Tibial nerve (tissue), 4 donors: ENCODE measurements around the gene CHKA. TPM values are rescaled to one million over a fixed set of nuclear protein-coding genes. Genes with fewer than 3 reads are reported as not detected.

ENCODE experiments used
- DNase-seq, 2 donors: peaks; one replicate each; pipeline ENCODE4 v3.0.0-alpha.2; 2019; ENCODE audit warnings: low spot score in 2 of 2
- H3K27ac ChIP-seq, 4 donors: fragments of 200-600 bp; sonication (generic) in 3 of 4; one replicate each; pipeline ENCODE4 v1.5.1; 2017 to 2019; ENCODE audit warnings: mild to moderate bottlenecking in 1 of 4
- H3K27me3 ChIP-seq, 2 donors: fragments of 200-600 bp; sonication (generic) in 1 of 2; one replicate each; pipeline versions ENCODE4 v1.5.1 to v1.6.0; 2017 to 2019
- H3K36me3 ChIP-seq, 3 donors: fragments of 200-600 bp; sonication (generic); one replicate each; pipeline ENCODE4 v1.5.1; 2018 to 2019
- H3K4me1 ChIP-seq, 4 donors: fragments of 200-600 bp; sonication (generic) in 3 of 4; one replicate each; pipeline ENCODE4 v1.5.1; 2017 to 2019
- H3K4me3 ChIP-seq, 4 donors: fragments of 200-600 bp; sonication (generic) in 3 of 4; one replicate each; pipeline ENCODE4 v1.5.1; 2017 to 2019; ENCODE audit warnings: mild to moderate bottlenecking in 1 of 4, moderate library complexity in 1 of 4
- H3K9me3 ChIP-seq, 4 donors: fragments of 200-600 bp; sonication (generic) in 3 of 4; one replicate each; pipeline ENCODE4 v1.5.1; 2017 to 2019
- CTCF ChIP-seq, 5 experiments: fragments of 200-600 bp in 3 of 5; fragments of 450-650 bp in 2 of 5; sonication (generic) in 3 of 5; IDR thresholded peaks; one replicate each; pipeline ENCODE4 v1.5.1; 2016 to 2019; ENCODE audit warnings: antibody characterized with exemption in 5 of 5, mild to moderate bottlenecking in 3 of 5, moderate library complexity in 2 of 5
- EP300 ChIP-seq, 2 donors: sonication (generic); formaldehyde crosslinking; IDR thresholded peaks; one replicate each; pipeline ENCODE4 v1.6.1; 2017; ENCODE audit warnings: antibody characterized with exemption in 2 of 2, mild to moderate bottlenecking in 1 of 2
- POLR2A ChIP-seq, 2 donors: fragments of 450-650 bp; IDR thresholded peaks; one replicate each; pipeline ENCODE4 v1.6.1; 2017; ENCODE audit warnings: antibody characterized with exemption in 2 of 2, mild to moderate bottlenecking in 2 of 2, moderate library complexity in 2 of 2
- WGBS, 2 donors: methylation state at CpG; one replicate each; pipeline ENCODE4 v1.1.5; 2018; 5-methylcytosine and 5-hydroxymethylcytosine counted together
- total RNA-seq, 4 donors: library from RNA; depleted of rRNA; stranded (reverse); fragments of >200 nt; gene quantifications; one replicate each; pipeline ENCODE4 v1.1.0, GENCODE V29; 2016

The CHKA gene
- total RNA-seq, 4 donors from 2014 or later, result 53.7 to 83.9 (median 78.0) TPM

GRCh38 chr11:68056317-68057285, 64.6 kb downstream of the CHKA start:
- Histone ChIP-seq H3K4me3 (no peak overlapping the region), H3K9me3 (no peaks in the 10 kb centered on the region), H3K27ac (no peak overlapping the region), H3K27me3 (no peaks in the 10 kb centered on the region), H3K36me3 (peaks cover 0 to 74% (median 5%) of the 10 kb centered on the region in 3 donors), H3K4me1 (no peaks in the 10 kb centered on the region)
- TF ChIP-seq CTCF (IDR thresholded peaks at IDR 0.05), result no peak
- no peak for TF ChIP-seq EP300 (IDR thresholded peaks at IDR 0.05)
- TF ChIP-seq POLR2A (IDR thresholded peaks at IDR 0.05), result no peak
- WGBS, 2 donors, result 93% methylated on average over 12 of the region's 12 CpGs
- DNase-seq, result no peak

DNA sequence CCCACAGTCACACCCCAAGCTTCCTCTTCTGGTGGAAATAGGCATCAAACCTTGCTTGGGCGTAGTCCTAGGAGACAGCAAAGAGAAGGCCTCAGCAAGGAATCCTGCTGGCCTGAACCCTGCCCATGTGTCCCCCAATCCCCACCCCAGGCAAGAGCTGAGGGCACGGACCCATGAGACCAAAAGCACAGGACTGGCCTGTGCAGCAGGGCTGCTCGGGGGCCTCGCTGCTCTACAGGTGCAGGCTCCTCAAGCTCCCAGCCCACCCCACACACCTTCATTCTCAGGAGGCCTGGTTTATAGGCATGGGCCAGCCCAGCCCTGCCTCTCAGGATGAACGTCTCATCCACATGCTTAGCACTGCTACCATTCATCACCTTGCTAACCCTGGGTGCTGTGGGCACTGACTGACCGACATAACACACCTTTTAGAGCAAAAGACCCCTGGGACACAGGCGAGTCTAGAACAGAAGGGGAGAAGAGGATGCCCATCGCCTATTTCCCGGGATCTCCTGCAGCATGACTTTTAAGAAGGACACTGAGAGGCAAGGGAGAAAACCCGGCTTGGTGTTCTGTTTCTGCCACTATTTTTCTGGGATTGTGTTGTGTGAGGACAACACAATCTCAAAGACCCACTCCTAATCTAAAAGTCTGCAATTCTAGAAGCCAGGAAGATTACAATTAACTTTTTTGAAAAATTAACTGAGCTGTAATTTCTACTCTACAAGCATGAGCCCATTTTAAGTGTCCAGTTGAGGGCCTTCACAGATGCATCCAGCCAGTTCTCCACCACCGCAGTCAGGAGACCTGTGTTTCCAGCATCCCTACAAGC, 67.0 kb downstream of the CHKA start:
- DNase-seq, result no peak
- H3K27ac ChIP-seq, result no peak overlapping the region
- peaks cover 0 to 74% (median 12%) of the 10 kb centered on the region in 3 donors for H3K36me3 ChIP-seq
- 89 to 90% methylated on average over 11 of the region's 11 CpGs for whole genome bisulfite sequencing, 2 donors
- TF ChIP-seq EP300 (IDR thresholded peaks at IDR 0.05) (no peak), POLR2A (IDR thresholded peaks at IDR 0.05) (no peak), CTCF (IDR thresholded peaks at IDR 0.05) (no peak)
- H3K9me3 ChIP-seq, result no peaks in the 10 kb centered on the region
- H3K4me1 ChIP-seq, result peaks cover 0 to 4% (median 0%) of the 10 kb centered on the region in 4 donors
- no peak overlapping the region for H3K4me3 ChIP-seq
- H3K27me3 ChIP-seq, result no peaks in the 10 kb centered on the region

DNA sequence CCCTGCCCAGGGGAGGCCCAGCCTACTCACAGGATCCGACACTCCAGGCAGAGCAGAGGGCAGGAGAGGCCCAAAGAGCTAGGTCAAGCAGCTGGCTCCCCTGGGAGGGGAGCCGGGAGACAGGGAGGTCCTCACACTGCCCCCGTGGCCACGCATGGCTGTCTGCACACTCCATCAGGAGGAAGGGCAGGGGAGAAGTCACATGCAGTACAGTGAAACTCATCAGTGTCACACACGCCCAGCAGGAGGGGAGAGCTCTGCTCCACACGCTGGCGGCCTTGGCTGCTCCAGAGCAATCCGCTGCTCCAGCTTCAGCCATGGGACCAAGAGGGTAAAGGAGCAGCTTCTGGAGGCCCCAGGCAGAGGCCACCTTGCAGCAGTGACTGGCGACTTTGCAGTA, 68.1 kb downstream of the CHKA start:
- Histone ChIP-seq H3K27ac (no peak overlapping the region), H3K36me3 (peaks cover 0 to 73% (median 15%) of the 10 kb centered on the region in 3 donors), H3K4me3 (no peak overlapping the region), H3K4me1 (peaks cover 0 to 4% (median 0%) of the 10 kb centered on the region in 4 donors), H3K27me3 (no peaks in the 10 kb centered on the region), H3K9me3 (no peaks in the 10 kb centered on the region)
- DNase-seq, result no peak
- no peak for TF ChIP-seq CTCF (IDR thresholded peaks at IDR 0.05)
- no peak for TF ChIP-seq POLR2A (IDR thresholded peaks at IDR 0.05)
- no peak for TF ChIP-seq EP300 (IDR thresholded peaks at IDR 0.05)
- 47 to 54% methylated on average over 8 to 9 of the region's 9 CpGs for WGBS, 2 donors

GRCh38 chr11:68052137-68052873, 68.9 kb downstream of the CHKA start:
- Histone ChIP-seq H3K9me3 (no peaks in the 10 kb centered on the region), H3K4me1 (peaks cover 0 to 4% (median 0%) of the 10 kb centered on the region in 4 donors), H3K36me3 (peaks cover 0 to 73% (median 15%) of the 10 kb centered on the region in 3 donors), H3K4me3 (no peak overlapping the region), H3K27me3 (no peaks in the 10 kb centered on the region), H3K27ac (no peak overlapping the region)
- WGBS, 2 donors, result 85 to 88% methylated on average over 15 of the region's 15 CpGs
- TF ChIP-seq POLR2A (IDR thresholded peaks at IDR 0.05) (no peak), CTCF (IDR thresholded peaks at IDR 0.05) (no peak), EP300 (IDR thresholded peaks at IDR 0.05) (no peak)
- no peak for DNase-seq
